Panc1 (cell line): ENCODE data around the gene NDUFB1. TPM values are rescaled to one million over a fixed set of nuclear protein-coding genes. Genes with fewer than 3 reads are reported as not detected.

Experiments used
- ATAC-seq: fragments of 200-7000 bp; cut with Tn5 transposase; 2 replicates; pipeline ENCODE4 v1.9.1; 2020; ENCODE audit warnings: mild to moderate bottlenecking, moderate library complexity
- BruUV-seq: library from RNA; stranded (reverse); fragments of 400-500 nt; replicated peaks from 2 replicates; lab custom pipeline; 2021; lab: Mats Ljungman, UMichigan
- CTCF ChIA-PET: fragments of 300-600 bp; sonication (Branson Sonifier 250); formaldehyde crosslinking; loops from one replicate; lab custom pipeline; 2022; ENCODE audit warnings: antibody characterized with exemption; lab: Charles Lee
- POLR2A ChIA-PET: fragments of 300-600 bp; sonication (Branson Sonifier 250); formaldehyde crosslinking; loops from one replicate; lab custom pipeline; 2022; ENCODE audit warnings: antibody characterized with exemption; lab: Charles Lee
- DNase-seq: peaks from one replicate; pipeline ENCODE4 v3.0.0-alpha.2; 2010; ENCODE audit warnings: low read depth, low spot score
- H3K27ac ChIP-seq: 2 replicates; pipeline ENCODE4 v1.5.1; 2011; ENCODE audit warnings: mild to moderate bottlenecking, low read length, inconsistent platforms
- H3K27me3 ChIP-seq: fragments of 200-500 bp; sonication (Bioruptor generic); 2 replicates; pipeline ENCODE4 v1.6.0; 2014; ENCODE audit warnings: low read length, inconsistent platforms; ENCODE audit not compliant: control insufficient read depth, insufficient read depth
- H3K36me3 ChIP-seq: fragments of 200-500 bp; sonication (Bioruptor generic); 2 replicates; pipeline ENCODE4 v1.5.1; 2014; ENCODE audit warnings: inconsistent platforms, mild to moderate bottlenecking, low read length, moderate library complexity; ENCODE audit not compliant: control insufficient read depth, insufficient read depth
- H3K4me1 ChIP-seq: 2 replicates; pipeline ENCODE4 v1.5.1; 2011; ENCODE audit warnings: inconsistent platforms, mild to moderate bottlenecking, low read length, moderate library complexity; ENCODE audit not compliant: control insufficient read depth, insufficient read depth
- H3K4me3 ChIP-seq, 2 experiments: 2 replicates each; pipeline ENCODE4 v1.5.1; 2011 to 2012; ENCODE audit warnings: low read depth in 2 of 2, low read length in 2 of 2, mild to moderate bottlenecking in 2 of 2, inconsistent platforms in 1 of 2, moderate library complexity in 1 of 2
- H3K9me3 ChIP-seq: fragments of 200-500 bp; sonication (Bioruptor generic); 2 replicates; pipeline ENCODE4 v1.5.1; 2014; ENCODE audit warnings: low read depth, mild to moderate bottlenecking, inconsistent platforms, low read length, moderate library complexity; ENCODE audit not compliant: control insufficient read depth, insufficient read depth
- POLR2AphosphoS5 ChIP-seq: IDR thresholded peaks from 2 replicates; pipeline ENCODE4 v1.6.1; 2012; ENCODE audit warnings: mild to moderate bottlenecking, low read depth, low read length, moderate library complexity
- SIN3A ChIP-seq: IDR thresholded peaks from 2 replicates; pipeline ENCODE4 v1.6.1; 2012; ENCODE audit warnings: low read depth, mild to moderate bottlenecking, low read length, moderate library complexity, borderline replicate concordance; ENCODE audit not compliant: insufficient read depth
- TCF7L2 ChIP-seq: IDR thresholded peaks from 2 replicates; pipeline ENCODE4 v1.6.1; 2011; ENCODE audit warnings: mild to moderate bottlenecking, low read depth, low read length, inconsistent platforms
- in situ Hi-C: cut with HindIII; loops from 2 replicates; pipeline ENCODE4 v1.10.0; 2016; ENCODE audit warnings: low sequenced_read_pairs, low pct_unique_long_range_greater_than_20kb
- intact Hi-C: fragments of 100-400 bp; cut with micrococcal nuclease; formaldehyde crosslinking; loops from one replicate; pipeline ENCODE4 v1.10.0; 2022; ENCODE audit not compliant: unreplicated experiment
- total RNA-seq: library from RNA; stranded (reverse); gene quantifications from one replicate; pipeline ENCODE4 v1.2.1, GENCODE V29; 2021; ENCODE audit not compliant: unreplicated experiment
- TF ChIP-seq, protein P1 (sequence below), 2 experiments: IDR thresholded peaks; 2 replicates each; pipeline ENCODE4 v1.6.1; 2011 to 2012; ENCODE audit warnings: low read depth in 2 of 2, control low read depth in 1 of 2, low read length in 1 of 2, mild to moderate bottlenecking in 1 of 2, moderate library complexity in 1 of 2; ENCODE audit not compliant: insufficient read depth in 1 of 2
- TF ChIP-seq, protein P2 (sequence below): fragments of 450-650 bp; IDR thresholded peaks from 2 replicates; pipeline ENCODE4 v1.5.1; 2017; ENCODE audit warnings: mild to moderate bottlenecking

The NDUFB1 gene
- total RNA-seq, 1 experiment from 2014 or later: 126 TPM

DNA sequence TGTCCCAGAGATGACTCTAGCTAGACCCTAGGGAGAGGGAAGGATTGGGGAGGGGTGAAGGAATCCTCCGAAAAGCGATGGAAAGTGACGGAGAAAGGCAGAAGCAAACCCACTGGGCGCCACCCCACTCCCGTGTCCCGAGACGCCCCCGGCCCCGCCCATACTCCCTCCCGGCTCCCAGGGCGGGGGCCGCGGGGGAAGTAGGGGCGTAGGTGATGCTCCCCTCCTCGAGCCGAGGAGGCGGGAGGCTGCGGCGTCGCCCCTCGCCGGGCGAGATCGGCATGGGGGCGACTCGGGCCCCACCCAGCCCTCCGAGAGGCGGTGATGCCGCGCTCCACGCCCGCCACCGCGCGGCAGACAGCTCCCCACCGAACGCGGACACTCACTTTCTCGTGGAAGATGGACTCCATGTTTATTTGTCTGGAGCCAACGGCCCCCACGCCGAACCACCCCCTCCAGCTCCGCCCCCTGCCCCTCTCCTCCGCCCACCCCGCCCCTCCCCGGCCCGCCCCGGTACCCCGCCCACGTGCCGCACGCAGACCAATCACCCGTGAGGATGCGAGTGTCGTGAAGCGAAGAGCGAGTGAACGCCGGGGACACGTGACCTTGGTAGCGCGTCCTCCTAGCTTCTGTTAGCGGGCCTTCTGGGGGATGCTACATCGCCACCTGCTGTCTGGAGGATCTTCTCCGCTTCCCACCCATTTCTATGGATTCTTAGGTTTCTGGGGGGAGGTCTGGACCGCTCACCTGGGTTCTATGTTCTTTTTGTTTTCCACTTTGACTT lies 15.2 kb downstream of the NDUFB1 start, which contains the start of gene ATXN3:
Gene ATXN3 (minus strand): TSS at position 440 of the 784 bp plus-strand sequence. CDS start 30 bp downstream, at position 410.
- POLR2A ChIA-PET: interaction anchor here (0.7 kb wide), 2 partner anchors 11 to 1054 kb away, joined by 3 to 4 read pairs; no protein-coding TSS in a partner anchor
- ATAC-seq (peak; percentile 98), DNase-seq (peak; percentile 83)
- intact Hi-C loops (loop anchor here (2.0 kb wide), 1 partner anchor 66 kb away; the partner anchor contains the start of gene TRIP11), in situ Hi-C loops (no loop called here)
- no TSS peak for BruUV-seq
- H3K4me1 ChIP-seq: peaks cover 9% of the 10 kb centered on the region; the same call in 1 of the 2 replicates
- TF ChIP-seq SIN3A (peak; percentile 78; the same call in 1 of the 2 replicates), POLR2AphosphoS5 (peak; percentile 67)
- TF ChIP-seq, protein P1, sequence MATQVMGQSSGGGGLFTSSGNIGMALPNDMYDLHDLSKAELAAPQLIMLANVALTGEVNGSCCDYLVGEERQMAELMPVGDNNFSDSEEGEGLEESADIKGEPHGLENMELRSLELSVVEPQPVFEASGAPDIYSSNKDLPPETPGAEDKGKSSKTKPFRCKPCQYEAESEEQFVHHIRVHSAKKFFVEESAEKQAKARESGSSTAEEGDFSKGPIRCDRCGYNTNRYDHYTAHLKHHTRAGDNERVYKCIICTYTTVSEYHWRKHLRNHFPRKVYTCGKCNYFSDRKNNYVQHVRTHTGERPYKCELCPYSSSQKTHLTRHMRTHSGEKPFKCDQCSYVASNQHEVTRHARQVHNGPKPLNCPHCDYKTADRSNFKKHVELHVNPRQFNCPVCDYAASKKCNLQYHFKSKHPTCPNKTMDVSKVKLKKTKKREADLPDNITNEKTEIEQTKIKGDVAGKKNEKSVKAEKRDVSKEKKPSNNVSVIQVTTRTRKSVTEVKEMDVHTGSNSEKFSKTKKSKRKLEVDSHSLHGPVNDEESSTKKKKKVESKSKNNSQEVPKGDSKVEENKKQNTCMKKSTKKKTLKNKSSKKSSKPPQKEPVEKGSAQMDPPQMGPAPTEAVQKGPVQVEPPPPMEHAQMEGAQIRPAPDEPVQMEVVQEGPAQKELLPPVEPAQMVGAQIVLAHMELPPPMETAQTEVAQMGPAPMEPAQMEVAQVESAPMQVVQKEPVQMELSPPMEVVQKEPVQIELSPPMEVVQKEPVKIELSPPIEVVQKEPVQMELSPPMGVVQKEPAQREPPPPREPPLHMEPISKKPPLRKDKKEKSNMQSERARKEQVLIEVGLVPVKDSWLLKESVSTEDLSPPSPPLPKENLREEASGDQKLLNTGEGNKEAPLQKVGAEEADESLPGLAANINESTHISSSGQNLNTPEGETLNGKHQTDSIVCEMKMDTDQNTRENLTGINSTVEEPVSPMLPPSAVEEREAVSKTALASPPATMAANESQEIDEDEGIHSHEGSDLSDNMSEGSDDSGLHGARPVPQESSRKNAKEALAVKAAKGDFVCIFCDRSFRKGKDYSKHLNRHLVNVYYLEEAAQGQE (IDR thresholded peaks at IDR 0.05; ENCODE audit: insufficient read depth in 1 of 2, low read depth in 2 of 2, low read length in 1 of 2): no peak
- TF ChIP-seq, protein P2, sequence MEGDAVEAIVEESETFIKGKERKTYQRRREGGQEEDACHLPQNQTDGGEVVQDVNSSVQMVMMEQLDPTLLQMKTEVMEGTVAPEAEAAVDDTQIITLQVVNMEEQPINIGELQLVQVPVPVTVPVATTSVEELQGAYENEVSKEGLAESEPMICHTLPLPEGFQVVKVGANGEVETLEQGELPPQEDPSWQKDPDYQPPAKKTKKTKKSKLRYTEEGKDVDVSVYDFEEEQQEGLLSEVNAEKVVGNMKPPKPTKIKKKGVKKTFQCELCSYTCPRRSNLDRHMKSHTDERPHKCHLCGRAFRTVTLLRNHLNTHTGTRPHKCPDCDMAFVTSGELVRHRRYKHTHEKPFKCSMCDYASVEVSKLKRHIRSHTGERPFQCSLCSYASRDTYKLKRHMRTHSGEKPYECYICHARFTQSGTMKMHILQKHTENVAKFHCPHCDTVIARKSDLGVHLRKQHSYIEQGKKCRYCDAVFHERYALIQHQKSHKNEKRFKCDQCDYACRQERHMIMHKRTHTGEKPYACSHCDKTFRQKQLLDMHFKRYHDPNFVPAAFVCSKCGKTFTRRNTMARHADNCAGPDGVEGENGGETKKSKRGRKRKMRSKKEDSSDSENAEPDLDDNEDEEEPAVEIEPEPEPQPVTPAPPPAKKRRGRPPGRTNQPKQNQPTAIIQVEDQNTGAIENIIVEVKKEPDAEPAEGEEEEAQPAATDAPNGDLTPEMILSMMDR: peak; percentile 84
- H3K27ac ChIP-seq: peak within 1 kb of the TSS; percentile 90
- H3K4me3 ChIP-seq: peak within 1 kb of the TSS; percentile 94 to 95
- no peaks in the 10 kb centered on the region for H3K27me3 ChIP-seq
- no peaks in the 10 kb centered on the region for H3K9me3 ChIP-seq
- peaks cover 2% of the 10 kb centered on the region; the same call in 1 of the 2 replicates for H3K36me3 ChIP-seq
- CTCF ChIA-PET: interaction anchor here (0.5 to 1.7 kb wide), 7 partner anchors 9 to 246 kb away, joined by 3 to 7 read pairs (median 3); no protein-coding TSS in a partner anchor

DNA sequence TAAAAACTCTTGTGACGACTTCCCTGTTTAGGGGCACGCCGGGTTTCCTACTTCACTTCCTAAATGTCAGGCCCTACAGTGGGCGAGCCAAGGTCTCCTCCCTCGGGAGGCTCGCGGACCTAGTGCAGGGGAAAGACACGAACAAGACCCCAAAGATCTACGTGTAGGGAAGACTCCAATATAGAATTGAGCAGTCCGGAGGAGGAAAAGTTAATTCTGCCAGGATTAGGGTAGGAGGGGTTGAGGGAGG lies 15.7 kb downstream of the NDUFB1 start:
- intact Hi-C loops: loop anchor here (2.0 kb wide), 1 partner anchor 65 kb away; the partner anchor contains the start of gene TRIP11

More for the DNA sequence above, 15.7 kb downstream of the NDUFB1 start:
- ATAC-seq (peak; percentile 31), DNase-seq (no peak)
- CTCF ChIA-PET: interaction anchor here (0.5 to 1.7 kb wide), 2 partner anchors 13 to 14 kb away, joined by 3 to 7 read pairs; no protein-coding TSS in a partner anchor
- POLR2A ChIA-PET: no interaction called here
- TF ChIP-seq, protein P1 (IDR thresholded peaks at IDR 0.05; ENCODE audit: insufficient read depth in 1 of 2, low read depth in 2 of 2, low read length in 1 of 2): no peak
- no peak for TF ChIP-seq SIN3A
- TF ChIP-seq POLR2AphosphoS5: no peak
- no peak for TF ChIP-seq TCF7L2
- TF ChIP-seq, protein P2: no peak
- peaks cover 2% of the 10 kb centered on the region; the same call in 1 of the 2 replicates for H3K36me3 ChIP-seq
- no peaks in the 10 kb centered on the region for H3K9me3 ChIP-seq
- BruUV-seq: no TSS peak
- peaks cover 9% of the 10 kb centered on the region; the same call in 1 of the 2 replicates for H3K4me1 ChIP-seq
- in situ Hi-C loops: no loop called here
- peak overlapping the region; percentile 90 for H3K27ac ChIP-seq
- H3K4me3 ChIP-seq: peak overlapping the region; percentile 94 to 95
- no peaks in the 10 kb centered on the region for H3K27me3 ChIP-seq
